SK-N-SH (cell line): ENCODE measurements around the gene ARHGAP23. TPM values are rescaled to one million over a fixed set of nuclear protein-coding genes. Genes with fewer than 3 reads are reported as not detected.

ENCODE experiments used
- CTCF ChIA-PET: fragments of 300-600, 350-600 bp; formaldehyde crosslinking; extraction: SDS; loops from one replicate; lab custom pipeline; 2021; lab: Yijun Ruan, JAX
- POLR2A ChIA-PET: fragments of 350-600 bp; sonication (Branson Sonifier 250); formaldehyde crosslinking; extraction: SDS; loops from one replicate; lab custom pipeline; 2020; ENCODE audit warnings: antibody characterized with exemption, inconsistent platforms; lab: Yijun Ruan, JAX
- DNase-seq: peaks from one replicate; pipeline ENCODE4 v3.0.0; 2012
- H2AFZ ChIP-seq: fragments of 200-600 bp; sonication (generic); 2 replicates; pipeline ENCODE4 v1.8.1; 2016; ENCODE audit warnings: antibody characterized with exemption, mild to moderate bottlenecking, low read depth
- H3F3A ChIP-seq: fragments of 200-600 bp; sonication (generic); replicated peaks from 2 replicates; pipeline ENCODE3; 2016; ENCODE audit warnings: antibody characterized with exemption, mild to moderate bottlenecking; ENCODE audit not compliant: insufficient read depth
- H3K27ac ChIP-seq, 2 experiments: fragments of 200-500 bp in 1 of 2; fragments of 200-600 bp in 1 of 2; sonication (Bioruptor generic) in 1 of 2; sonication (generic), shearing (Covaris generic) in 1 of 2; 2 replicates each; pipeline versions ENCODE4 v1.5.1 to v1.6.1; 2014 to 2016; ENCODE audit warnings: low read depth in 2 of 2, inconsistent platforms in 1 of 2, low read length in 1 of 2, mild to moderate bottlenecking in 1 of 2, mixed read lengths in 1 of 2
- H3K27me3 ChIP-seq: fragments of 200-600 bp; sonication (generic), shearing (Covaris generic); 2 replicates; pipeline ENCODE4 v1.6.1; 2016; ENCODE audit warnings: mixed run types; ENCODE audit not compliant: insufficient read depth
- H3K36me3 ChIP-seq, 2 experiments: fragments of 200-500 bp in 1 of 2; fragments of 200-600 bp in 1 of 2; sonication (Bioruptor generic) in 1 of 2; sonication (generic) in 1 of 2; replicated peaks in 1 of 2; 2 replicates each; pipeline versions ENCODE3 to v1.5.1; 2014 to 2016; ENCODE audit warnings: low read length in 1 of 2, mild to moderate bottlenecking in 1 of 2; ENCODE audit not compliant: insufficient read depth in 2 of 2, control insufficient read depth in 1 of 2
- H3K4me1 ChIP-seq, 2 experiments: fragments of 200-500 bp in 1 of 2; fragments of 200-600 bp in 1 of 2; sonication (Bioruptor generic) in 1 of 2; sonication (generic), shearing (Covaris generic) in 1 of 2; 2 replicates each; pipeline versions ENCODE4 v1.5.1 to v1.6.1; 2014 to 2016; ENCODE audit warnings: low read depth in 1 of 2, low read length in 1 of 2, mixed run types in 1 of 2; ENCODE audit not compliant: insufficient read depth in 2 of 2, control insufficient read depth in 1 of 2
- H3K4me2 ChIP-seq: fragments of 200-600 bp; sonication (generic), shearing (Covaris generic); 2 replicates; pipeline ENCODE4 v1.6.1; 2017; ENCODE audit warnings: mixed run types
- H3K4me3 ChIP-seq, 2 experiments: fragments of 200-500 bp in 1 of 2; fragments of 200-600 bp in 1 of 2; sonication (Bioruptor generic) in 1 of 2; sonication (generic), shearing (Covaris generic) in 1 of 2; 2 replicates each; pipeline versions ENCODE4 v1.5.1 to v1.8.1; 2014 to 2016; ENCODE audit warnings: low read depth in 2 of 2, inconsistent platforms in 1 of 2, low read length in 1 of 2, mild to moderate bottlenecking in 1 of 2, mixed read lengths in 1 of 2, moderate library complexity in 1 of 2
- H3K79me2 ChIP-seq: fragments of 200-600 bp; sonication (generic); 2 replicates; pipeline ENCODE4 v1.8.1; 2017; ENCODE audit warnings: mild to moderate bottlenecking; ENCODE audit not compliant: insufficient read depth
- H3K9ac ChIP-seq: fragments of 200-600 bp; sonication (generic); 2 replicates; pipeline ENCODE4 v1.6.1; 2017; ENCODE audit warnings: mixed run types
- H3K9me2 ChIP-seq: fragments of 200-600 bp; sonication (generic); 2 replicates; pipeline ENCODE4 v1.6.1; 2017; ENCODE audit warnings: mixed run types
- H3K9me3 ChIP-seq: fragments of 200-600 bp; sonication (generic); 2 replicates; pipeline ENCODE4 v1.6.1; 2017; ENCODE audit warnings: mixed run types, mild to moderate bottlenecking, moderate library complexity
- H4K20me1 ChIP-seq: fragments of 200-600 bp; sonication (generic); 2 replicates; pipeline ENCODE4 v1.6.1; 2017; ENCODE audit warnings: mild to moderate bottlenecking, mixed run types; ENCODE audit not compliant: insufficient read depth
- CHD2 ChIP-seq: fragments of 150-350 bp; IDR thresholded peaks from 2 replicates; pipeline ENCODE4 v1.6.1; 2018; ENCODE audit warnings: low read length; ENCODE audit not compliant: partially characterized antibody
- ELF1 ChIP-seq: IDR thresholded peaks from 2 replicates; pipeline ENCODE4 v1.4.0; 2012
- EZH2phosphoT487 ChIP-seq: fragments of 200-600 bp; sonication (generic); IDR thresholded peaks from 2 replicates; pipeline ENCODE4 v1.6.1; 2017; ENCODE audit warnings: low read depth, mixed run types, mild to moderate bottlenecking, antibody characterized with exemption, moderate library complexity, borderline replicate concordance
- FOSL2 ChIP-seq: IDR thresholded peaks from 2 replicates; pipeline ENCODE4 v1.4.0; 2012; ENCODE audit warnings: low read depth, mild to moderate bottlenecking, moderate library complexity, borderline replicate concordance
- FOXM1 ChIP-seq: IDR thresholded peaks from 2 replicates; pipeline ENCODE4 v1.4.0; 2012; ENCODE audit warnings: low read depth, mild to moderate bottlenecking
- GABPA ChIP-seq: IDR thresholded peaks from 2 replicates; pipeline ENCODE4 v1.4.0; 2012; ENCODE audit warnings: low read depth, mild to moderate bottlenecking
- JUND ChIP-seq: IDR thresholded peaks from 2 replicates; pipeline ENCODE4 v1.4.0; 2012
- MEF2A ChIP-seq: IDR thresholded peaks from 2 replicates; pipeline ENCODE4 v1.4.0; 2012; ENCODE audit warnings: low read depth, borderline replicate concordance
- MXI1 ChIP-seq: IDR thresholded peaks from 2 replicates; pipeline ENCODE4 v1.6.1; 2012; ENCODE audit warnings: mild to moderate bottlenecking, low read depth, low read length, improper control_type of control experiment
- NRF1 ChIP-seq: IDR thresholded peaks from 2 replicates; pipeline ENCODE4 v1.6.1; 2012; ENCODE audit warnings: low read depth, mild to moderate bottlenecking, low read length
- RAD21 ChIP-seq: IDR thresholded peaks from 2 replicates; pipeline ENCODE4 v1.6.1; 2012; ENCODE audit warnings: mild to moderate bottlenecking, low read length
- RCOR1 ChIP-seq: fragments of 150-350 bp; IDR thresholded peaks from 2 replicates; pipeline ENCODE4 v1.6.1; 2017; ENCODE audit warnings: antibody characterized with exemption, low read length
- REST ChIP-seq: IDR thresholded peaks from 2 replicates; pipeline ENCODE4 v1.6.1; 2012; ENCODE audit warnings: mild to moderate bottlenecking, low read depth, low read length, moderate library complexity
- RFX5 ChIP-seq: IDR thresholded peaks from 2 replicates; pipeline ENCODE4 v1.6.1; 2012; ENCODE audit warnings: mild to moderate bottlenecking, improper control_type of control experiment, low read length
- RXRA ChIP-seq: IDR thresholded peaks from 2 replicates; pipeline ENCODE4 v1.4.0; 2012; ENCODE audit warnings: low read depth, mild to moderate bottlenecking, borderline replicate concordance
- SIN3A ChIP-seq: IDR thresholded peaks from 2 replicates; pipeline ENCODE4 v1.6.1; 2012; ENCODE audit warnings: low read depth, mild to moderate bottlenecking, low read length, moderate library complexity, borderline replicate concordance
- SMC3 ChIP-seq: IDR thresholded peaks from 2 replicates; pipeline ENCODE4 v1.6.1; 2012; ENCODE audit warnings: low read depth, low read length, improper control_type of control experiment
- TAF1 ChIP-seq: IDR thresholded peaks from 2 replicates; pipeline ENCODE4 v1.6.1; 2012; ENCODE audit warnings: low read depth, mild to moderate bottlenecking, low read length, moderate library complexity, borderline replicate concordance
- TCF12 ChIP-seq: IDR thresholded peaks from 2 replicates; pipeline ENCODE4 v1.4.0; 2012
- USF2 ChIP-seq: fragments of 150-350 bp; IDR thresholded peaks from 2 replicates; pipeline ENCODE4 v1.6.1; 2017; ENCODE audit warnings: antibody characterized with exemption, low read length, low read depth, borderline replicate concordance
- YY1 ChIP-seq: IDR thresholded peaks from 2 replicates; pipeline ENCODE4 v1.4.0; 2012; ENCODE audit warnings: low read depth, mild to moderate bottlenecking
- WGBS: methylation state at CpG from one replicate; pipeline ENCODE4 v1.1.6; 2017; ENCODE audit warnings: low lambda C conversion rate; 5-methylcytosine and 5-hydroxymethylcytosine counted together
- polyA plus RNA-seq, 3 experiments: library from polyadenylated mRNA; depleted of rRNA; stranded (reverse); fragments of >200 nt; gene quantifications; 2 replicates each; pipeline ENCODE4 v1.2.3, GENCODE V29; 2012
- TF ChIP-seq, protein P1 (sequence below): IDR thresholded peaks from 2 replicates; pipeline ENCODE4; 2012
- TF ChIP-seq, protein P2 (sequence below): IDR thresholded peaks from 2 replicates; pipeline ENCODE4 v1.4.0; 2012; ENCODE audit warnings: low read depth, borderline replicate concordance
- TF ChIP-seq, protein P3 (sequence below): fragments of 150-350 bp; IDR thresholded peaks from 2 replicates; pipeline ENCODE4 v1.6.1; 2016; ENCODE audit warnings: mild to moderate bottlenecking, low read depth, low read length

ARHGAP23 gene
- polyA plus RNA-seq, 1 of the 3 experiments (the other 2 are of a cell fraction), result 19.2 TPM

GRCh38 chr17:38464723-38465390, 36.6 kb downstream of the ARHGAP23 start:
- Histone ChIP-seq H3K9me2 (no peaks in the 10 kb centered on the region), H3K27ac (peak overlapping the region; percentile 84 to 96), H3K9ac (peak overlapping the region; percentile 80), H3K4me3 (peak overlapping the region; percentile 38 to 64), H3K4me1 (peaks cover 9 to 28% of the 10 kb centered on the region in 2 experiments; a peak in 3 of 4 replicates), H2AFZ (0 out of 2 replicates have a peak overlapping the region, but pooled peaks have one; percentile 14), H3K79me2 (peaks cover 57% of the 10 kb centered on the region), H3K9me3 (no peaks in the 10 kb centered on the region), H3K27me3 (no peaks in the 10 kb centered on the region), H3F3A (peaks cover 7% of the 10 kb centered on the region), H3K4me2 (peak overlapping the region; percentile 86), H4K20me1 (peaks cover 23% of the 10 kb centered on the region), H3K36me3 (peaks cover 17 to 51% of the 10 kb centered on the region in 2 experiments)
- peak; percentile 96 for DNase-seq
- CTCF ChIA-PET, result interaction anchor here (0.9 to 2.7 kb wide), 9 partner anchors 9 to 116 kb away, joined by 3 to 12 read pairs (median 5); no protein-coding TSS in a partner anchor
- POLR2A ChIA-PET, result interaction anchor here (0.7 to 1.7 kb wide), 4 partner anchors 9 to 46 kb away, joined by 3 to 7 read pairs (median 4); no protein-coding TSS in a partner anchor
- 34% methylated on average over 12 of the region's 28 CpGs for WGBS
- TF ChIP-seq RFX5, result peak; percentile 85
- TF ChIP-seq JUND, result no peak
- TF ChIP-seq YY1, result no peak
- TF ChIP-seq FOXM1, result no peak
- TF ChIP-seq NRF1, result 0 out of 2 replicates have a peak, but pooled peaks have one; percentile 4
- no peak for TF ChIP-seq CHD2
- TF ChIP-seq FOSL2, result no peak
- TF ChIP-seq, protein P1, sequence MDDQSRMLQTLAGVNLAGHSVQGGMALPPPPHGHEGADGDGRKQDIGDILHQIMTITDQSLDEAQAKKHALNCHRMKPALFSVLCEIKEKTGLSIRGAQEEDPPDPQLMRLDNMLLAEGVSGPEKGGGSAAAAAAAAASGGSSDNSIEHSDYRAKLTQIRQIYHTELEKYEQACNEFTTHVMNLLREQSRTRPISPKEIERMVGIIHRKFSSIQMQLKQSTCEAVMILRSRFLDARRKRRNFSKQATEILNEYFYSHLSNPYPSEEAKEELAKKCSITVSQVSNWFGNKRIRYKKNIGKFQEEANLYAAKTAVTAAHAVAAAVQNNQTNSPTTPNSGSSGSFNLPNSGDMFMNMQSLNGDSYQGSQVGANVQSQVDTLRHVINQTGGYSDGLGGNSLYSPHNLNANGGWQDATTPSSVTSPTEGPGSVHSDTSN, result no peak
- TF ChIP-seq, protein P2, sequence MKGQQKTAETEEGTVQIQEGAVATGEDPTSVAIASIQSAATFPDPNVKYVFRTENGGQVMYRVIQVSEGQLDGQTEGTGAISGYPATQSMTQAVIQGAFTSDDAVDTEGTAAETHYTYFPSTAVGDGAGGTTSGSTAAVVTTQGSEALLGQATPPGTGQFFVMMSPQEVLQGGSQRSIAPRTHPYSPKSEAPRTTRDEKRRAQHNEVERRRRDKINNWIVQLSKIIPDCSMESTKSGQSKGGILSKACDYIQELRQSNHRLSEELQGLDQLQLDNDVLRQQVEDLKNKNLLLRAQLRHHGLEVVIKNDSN, result peak; percentile 68; the same call in 1 of the 2 replicates
- TF ChIP-seq, protein P3, sequence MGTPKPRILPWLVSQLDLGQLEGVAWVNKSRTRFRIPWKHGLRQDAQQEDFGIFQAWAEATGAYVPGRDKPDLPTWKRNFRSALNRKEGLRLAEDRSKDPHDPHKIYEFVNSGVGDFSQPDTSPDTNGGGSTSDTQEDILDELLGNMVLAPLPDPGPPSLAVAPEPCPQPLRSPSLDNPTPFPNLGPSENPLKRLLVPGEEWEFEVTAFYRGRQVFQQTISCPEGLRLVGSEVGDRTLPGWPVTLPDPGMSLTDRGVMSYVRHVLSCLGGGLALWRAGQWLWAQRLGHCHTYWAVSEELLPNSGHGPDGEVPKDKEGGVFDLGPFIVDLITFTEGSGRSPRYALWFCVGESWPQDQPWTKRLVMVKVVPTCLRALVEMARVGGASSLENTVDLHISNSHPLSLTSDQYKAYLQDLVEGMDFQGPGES, result no peak
- no peak for TF ChIP-seq GABPA
- no peak for TF ChIP-seq SMC3
- no peak for TF ChIP-seq EZH2phosphoT487
- TF ChIP-seq TAF1, result no peak
- no peak for TF ChIP-seq REST
- no peak for TF ChIP-seq MXI1
- TF ChIP-seq SIN3A, result no peak; the same call in 1 of the 2 replicates
- no peak for TF ChIP-seq ELF1
- no peak for TF ChIP-seq USF2
- no peak for TF ChIP-seq RCOR1
- TF ChIP-seq TCF12, result no peak; the same call in 1 of the 2 replicates
- no peak for TF ChIP-seq RAD21
- TF ChIP-seq RXRA, result no peak; the same call in 1 of the 2 replicates
- TF ChIP-seq MEF2A, result no peak
